HG02642 (cell line): ENCODE results near the gene CFAP161.

Experiments
- ATAC-seq: cut with Tn5 transposase; IDR thresholded peaks from one replicate; pipeline ENCODE4 v1.9.1; 2021; ENCODE audit warnings: mild to moderate bottlenecking; ENCODE audit not compliant: unreplicated experiment, poor library complexity

CFAP161 gene

GRCh38 chr15:81181220-81181619 lies 47.1 kb downstream of the CFAP161 start:
- no peak for ATAC-seq

GRCh38 chr15:81182031-81182755 lies 48.1 kb downstream of the CFAP161 start:
- no peak for ATAC-seq

DNA sequence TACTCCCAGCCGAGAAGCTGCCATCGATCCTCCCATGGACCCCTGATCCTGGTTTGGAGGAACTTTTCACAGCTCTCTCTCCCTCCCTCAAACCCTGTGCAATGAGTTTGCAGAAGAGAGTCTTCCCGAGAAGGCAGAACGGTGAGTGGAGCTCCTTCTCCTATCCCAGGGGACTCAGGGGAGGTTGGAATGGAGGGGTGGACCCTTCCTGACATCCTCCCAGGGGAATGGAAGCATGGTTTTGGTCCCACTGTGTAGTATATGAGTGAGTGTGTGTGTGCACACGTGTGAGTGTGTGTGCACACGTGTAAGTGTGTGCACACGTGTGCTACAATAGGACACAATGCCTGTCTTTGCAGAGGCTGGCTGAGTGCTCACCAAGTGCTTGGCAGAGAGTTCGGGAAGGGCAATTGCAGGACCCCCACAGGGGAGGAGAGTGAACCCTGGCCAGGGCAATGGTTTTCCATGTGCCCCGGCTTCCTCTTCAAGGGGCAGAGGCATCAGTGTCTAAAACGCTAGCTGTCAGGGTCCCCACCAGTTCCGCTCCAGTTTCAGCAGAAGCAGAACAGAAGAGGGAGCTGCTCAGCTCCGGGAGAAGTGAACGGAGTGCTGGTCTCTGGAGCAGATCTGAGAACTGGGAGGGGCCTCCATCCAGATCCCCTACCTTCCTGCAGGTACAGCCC lies 48.8 kb downstream of the CFAP161 start:
- no peak for ATAC-seq

DNA sequence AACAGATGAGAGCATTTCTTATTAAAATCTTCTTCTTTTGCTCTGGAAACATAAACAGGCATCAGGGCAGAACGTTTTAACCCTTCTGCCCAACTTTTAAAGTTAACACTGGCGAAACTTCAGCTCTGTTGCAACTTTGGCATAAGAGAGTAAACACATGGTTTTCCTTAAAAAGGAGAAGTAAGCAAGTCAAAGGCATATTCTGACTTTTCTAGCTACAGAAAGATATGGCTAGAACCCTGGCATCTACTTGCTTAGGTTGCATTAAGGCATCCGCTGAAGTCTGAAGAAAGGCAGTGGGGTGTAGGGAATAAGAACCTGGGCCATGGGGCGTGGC lies 49.3 kb downstream of the CFAP161 start:
- ATAC-seq: no peak

- ATAC-seq: no peak
Observed at GRCh38 chr15:81184188-81184587, 50.1 kb downstream of the CFAP161 start.

DNA sequence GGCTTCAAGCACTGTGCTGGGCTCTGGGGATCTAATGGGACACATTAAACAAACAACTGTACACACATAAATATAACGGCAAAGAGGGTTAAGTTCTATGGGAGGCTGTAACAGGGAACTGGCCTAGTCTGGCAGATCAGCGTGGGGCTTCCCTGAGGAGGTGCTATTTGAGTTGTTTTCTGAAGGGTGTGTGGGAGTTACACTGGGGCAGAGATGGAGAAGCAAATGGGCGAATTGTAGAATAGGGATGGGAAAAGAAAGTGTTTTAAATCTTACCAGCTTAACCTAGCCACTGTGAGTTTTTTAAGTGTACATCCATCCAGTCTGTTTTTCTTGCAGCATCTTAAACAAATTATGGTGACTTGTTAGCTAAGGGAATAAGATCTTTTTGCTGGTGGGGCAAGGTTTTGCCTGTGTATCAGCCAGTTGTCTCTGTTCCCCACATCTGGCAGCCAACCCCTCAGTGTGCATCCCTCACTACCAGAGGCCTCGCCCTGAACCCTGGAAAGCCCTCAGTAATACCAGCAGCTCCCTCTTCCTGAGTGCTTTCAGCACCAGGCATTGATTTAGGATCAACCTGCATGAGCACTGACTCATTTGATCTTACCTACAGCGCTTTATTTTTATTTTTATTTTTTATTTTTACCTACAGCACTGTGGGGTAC lies 51.7 kb downstream of the CFAP161 start:
- ATAC-seq: no peak

GRCh38 chr15:81188354-81188753 lies 54.3 kb downstream of the CFAP161 start:
- no peak for ATAC-seq

- no peak for ATAC-seq
Observed at GRCh38 chr15:81189583-81190283, 55.7 kb downstream of the CFAP161 start.

DNA sequence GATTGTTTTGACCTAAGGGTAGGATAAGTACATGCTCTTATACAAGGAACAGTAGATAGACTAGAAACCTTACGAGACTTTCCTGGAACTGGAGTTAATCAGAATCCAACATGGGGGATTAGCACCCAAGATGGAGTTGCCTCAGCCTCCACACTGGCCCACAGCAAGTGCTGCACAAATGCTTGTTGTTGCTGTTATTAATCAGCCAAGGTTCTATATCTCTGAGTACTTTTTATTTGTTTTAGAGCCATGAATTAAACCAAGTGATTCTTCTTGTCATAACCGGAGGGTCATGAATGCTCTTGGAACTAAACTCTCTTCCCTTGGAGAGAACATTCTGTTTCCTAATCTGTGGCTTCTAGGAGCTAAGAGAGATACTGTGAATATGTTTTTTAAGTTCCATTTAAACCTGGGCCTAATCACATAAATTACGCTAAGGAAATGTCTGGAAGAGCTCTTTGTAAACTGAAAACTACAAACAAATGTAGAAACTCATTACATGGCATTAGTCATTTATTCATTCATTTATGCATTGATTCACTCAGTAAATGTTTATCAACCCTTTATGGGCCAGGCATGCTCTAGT lies 56.9 kb downstream of the CFAP161 start:
- no peak for ATAC-seq

GRCh38 chr15:81191701-81192100 lies 57.6 kb downstream of the CFAP161 start:
- ATAC-seq: no peak

- no peak for ATAC-seq
Observed at GRCh38 chr15:81194723-81195122, 60.7 kb downstream of the CFAP161 start.

DNA sequence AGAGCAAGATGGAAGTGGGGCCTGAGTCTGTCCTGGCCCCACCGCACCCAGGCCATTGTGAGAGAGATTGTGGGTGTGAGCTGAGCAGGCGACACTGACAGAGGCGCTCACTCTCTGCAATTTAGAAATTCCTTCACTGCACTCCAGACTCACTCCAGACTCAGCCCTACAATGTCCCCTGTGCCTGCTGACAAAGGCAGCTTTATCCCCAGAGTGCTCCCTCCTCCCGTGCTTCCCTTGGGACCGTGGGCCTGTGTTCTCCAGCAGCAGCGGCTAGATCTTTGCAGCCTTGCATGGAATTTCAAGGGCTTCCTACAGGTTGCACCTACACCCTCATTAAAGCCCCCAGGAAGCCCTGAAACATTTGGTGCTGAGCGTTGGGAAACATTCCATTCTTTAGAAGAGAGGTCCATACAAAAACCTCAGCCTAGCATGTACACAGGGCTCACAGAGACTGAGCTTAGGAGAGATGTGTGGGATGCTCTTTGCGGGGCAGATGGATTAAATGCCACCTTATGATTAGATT lies 61.3 kb downstream of the CFAP161 start:
- no peak for ATAC-seq

DNA sequence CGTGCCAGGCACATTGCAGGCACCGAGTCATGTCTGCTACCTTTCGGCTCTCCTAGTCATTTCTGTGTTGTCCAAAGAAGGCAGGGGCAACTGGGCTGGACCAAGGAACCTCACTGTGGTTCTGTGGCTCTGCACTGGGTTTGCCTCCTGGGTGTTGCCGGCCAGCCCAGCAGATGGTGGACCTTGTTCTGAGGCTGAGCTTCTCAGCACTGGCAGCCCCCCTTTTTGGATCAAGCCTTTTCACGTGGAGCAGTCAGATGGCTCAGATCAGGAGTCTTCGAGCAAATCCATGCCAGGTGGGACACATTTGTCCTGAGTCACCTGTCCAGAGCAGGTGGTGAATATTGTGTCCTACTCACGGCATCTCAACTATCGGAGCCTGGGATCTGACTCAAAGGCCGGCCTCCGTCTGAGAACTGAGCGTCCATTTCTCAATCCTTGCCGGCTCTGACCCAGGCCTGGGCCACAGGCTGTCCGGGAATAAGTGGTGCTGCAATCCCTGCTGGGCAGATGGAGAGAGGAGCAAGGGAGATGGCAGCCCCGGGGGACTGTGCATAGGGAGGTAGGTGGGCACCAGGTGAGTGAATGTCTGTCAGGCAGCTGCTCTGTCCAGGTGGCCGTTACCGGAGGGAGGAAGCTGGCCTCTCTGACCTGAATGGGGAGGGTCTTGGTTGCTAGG lies 62.6 kb downstream of the CFAP161 start, which contains the start of gene IL16:
IL16 (plus strand) TSS at position 304 of the 679 bp plus-strand sequence. CDS start 28,521 bp downstream, outside the sequence.
- ATAC-seq: no peak

- ATAC-seq: no peak
Observed at GRCh38 chr15:81197255-81197630, 63.2 kb downstream of the CFAP161 start.

GRCh38 chr15:81197688-81198281 lies 63.7 kb downstream of the CFAP161 start:
- ATAC-seq: no peak
